ENCODE results near the gene ZNF511.

- no peak for TF ChIP-seq CTCF (IDR thresholded peaks at IDR 0.05)
- no peak for TF ChIP-seq POLR2A (IDR thresholded peaks at IDR 0.05)
These were observed 28.1 kb downstream of the ZNF511 start, which contains the start of gene CALY for GRCh38 chr10:133336577-133337369.

All from uterus (tissue), 2 donors.